NT2/D1 (cell line): ENCODE data around the gene PRKAR2B.

Experiments used
- SUZ12 ChIP-seq: IDR thresholded peaks from 2 replicates; pipeline ENCODE4 v1.6.1; 2011; ENCODE audit not compliant: insufficient read length, insufficient read depth; ENCODE audit errors: extremely low read depth
- YY1 ChIP-seq: IDR thresholded peaks from 2 replicates; pipeline ENCODE4 v1.6.1; 2011; ENCODE audit not compliant: insufficient read length, insufficient read depth
- ZNF274 ChIP-seq: IDR thresholded peaks from 2 replicates; pipeline ENCODE4 v1.6.1; 2011; ENCODE audit warnings: mild to moderate bottlenecking, low read depth, low read length

- TF ChIP-seq YY1, result no peak
- no peak for TF ChIP-seq ZNF274
- TF ChIP-seq SUZ12, result no peak
These were observed 2.2 kb downstream of the PRKAR2B start for GRCh38 chr7:107046491-107047259.
